KMS-11 (cell line): Measurements from ENCODE around the gene CPVL.

Experiments
- H2AFZ ChIP-seq: fragments of 200-600 bp; sonication (generic); 2 replicates; pipeline ENCODE4 v1.6.1; 2016; ENCODE audit warnings: antibody characterized with exemption, mixed run types, low read depth
- H3K27ac ChIP-seq: fragments of 200-600 bp; sonication (generic); 2 replicates; pipeline ENCODE4 v1.6.1; 2016; ENCODE audit warnings: mild to moderate bottlenecking, mixed run types
- H3K27me3 ChIP-seq: fragments of 200-600 bp; sonication (generic); 2 replicates; pipeline ENCODE4 v1.6.1; 2017; ENCODE audit warnings: mild to moderate bottlenecking, low read depth, mixed run types, moderate library complexity; ENCODE audit not compliant: insufficient read depth
- H3K36me3 ChIP-seq: fragments of 200-600 bp; sonication (generic); 2 replicates; pipeline ENCODE4 v1.6.1; 2017; ENCODE audit warnings: mild to moderate bottlenecking, mixed run types; ENCODE audit not compliant: insufficient read depth
- H3K4me1 ChIP-seq: fragments of 200-600 bp; sonication (generic); 2 replicates; pipeline ENCODE4 v1.6.1; 2016; ENCODE audit warnings: mild to moderate bottlenecking, low read depth, mixed run types; ENCODE audit not compliant: poor library complexity, severe bottlenecking
- H3K4me2 ChIP-seq: fragments of 200-600 bp; sonication (generic); 2 replicates; pipeline ENCODE4 v1.7.0; 2016; ENCODE audit warnings: mild to moderate bottlenecking, mixed run types
- H3K4me3 ChIP-seq: fragments of 200-600 bp; sonication (generic); IDR thresholded peaks from 2 replicates; pipeline ENCODE4 v1.6.1; 2017; ENCODE audit warnings: low read depth, low read length, mixed read lengths; ENCODE audit not compliant: insufficient read depth
- H3K79me2 ChIP-seq: fragments of 200-600 bp; sonication (generic); 2 replicates; pipeline ENCODE4 v1.6.1; 2016; ENCODE audit warnings: low read depth, mixed run types; ENCODE audit not compliant: insufficient read depth
- H3K9ac ChIP-seq: fragments of 200-600 bp; sonication (generic); 2 replicates; pipeline ENCODE4 v1.6.1; 2016; ENCODE audit warnings: mild to moderate bottlenecking, mixed run types
- H4K20me1 ChIP-seq: fragments of 200-600 bp; sonication (generic); 2 replicates; pipeline ENCODE4 v1.6.1; 2016; ENCODE audit warnings: mild to moderate bottlenecking, mixed run types; ENCODE audit not compliant: insufficient read depth
- CTCF ChIP-seq: fragments of 200-600 bp; sonication (generic); conservative IDR thresholded peaks from 2 replicates; pipeline ENCODE4 v1.6.1; 2017; ENCODE audit warnings: low read depth, mild to moderate bottlenecking, antibody characterized with exemption, low read length, moderate library complexity, mixed read lengths

Gene CPVL

GRCh38 chr7:29065181-29065857 lies 81.0 kb downstream of the CPVL start:
- Histone ChIP-seq H3K9ac (no peak overlapping the region), H3K27ac (no peak overlapping the region), H3K79me2 (no peaks in the 10 kb centered on the region), H3K4me1 (no peaks in the 10 kb centered on the region), H2AFZ (no peak overlapping the region), H3K4me2 (no peak overlapping the region), H4K20me1 (no peaks in the 10 kb centered on the region), H3K27me3 (no peaks in the 10 kb centered on the region), H3K4me3 (no peak overlapping the region), H3K36me3 (no peaks in the 10 kb centered on the region)
- no peak for TF ChIP-seq CTCF

GRCh38 chr7:29063872-29064271 lies 82.5 kb downstream of the CPVL start:
- no peak for TF ChIP-seq CTCF
- no peaks in the 10 kb centered on the region for H3K36me3 ChIP-seq
- no peaks in the 10 kb centered on the region for H3K4me1 ChIP-seq
- no peaks in the 10 kb centered on the region for H3K79me2 ChIP-seq
- H3K4me3 ChIP-seq: no peak overlapping the region
- H3K9ac ChIP-seq: no peak overlapping the region
- H4K20me1 ChIP-seq: no peaks in the 10 kb centered on the region
- H3K27ac ChIP-seq: no peak overlapping the region
- H3K27me3 ChIP-seq: no peaks in the 10 kb centered on the region
- no peak overlapping the region for H2AFZ ChIP-seq
- H3K4me2 ChIP-seq: no peak overlapping the region

- H3K4me1 ChIP-seq: no peaks in the 10 kb centered on the region
- H3K27ac ChIP-seq: no peak overlapping the region
- TF ChIP-seq CTCF: no peak
- H3K4me2 ChIP-seq: no peak overlapping the region
- no peaks in the 10 kb centered on the region for H3K27me3 ChIP-seq
- no peaks in the 10 kb centered on the region for H4K20me1 ChIP-seq
- H3K79me2 ChIP-seq: no peaks in the 10 kb centered on the region
- H3K9ac ChIP-seq: no peak overlapping the region
- H3K36me3 ChIP-seq: no peaks in the 10 kb centered on the region
- no peak overlapping the region for H2AFZ ChIP-seq
- no peak overlapping the region for H3K4me3 ChIP-seq
Measured at GRCh38 chr7:29063236-29063635, 83.1 kb downstream of the CPVL start.

- Histone ChIP-seq H3K27me3 (no peaks in the 10 kb centered on the region), H2AFZ (no peak overlapping the region), H3K36me3 (no peaks in the 10 kb centered on the region), H3K4me2 (no peak overlapping the region), H3K79me2 (no peaks in the 10 kb centered on the region), H3K9ac (no peak overlapping the region), H3K4me3 (no peak overlapping the region), H3K4me1 (peaks cover 14% of the 10 kb centered on the region), H4K20me1 (no peaks in the 10 kb centered on the region), H3K27ac (no peak overlapping the region)
- TF ChIP-seq CTCF: no peak
Measured at GRCh38 chr7:29053105-29053872, 93.0 kb downstream of the CPVL start.
